CD4-positive, alpha-beta T cell (primary cell): Measurements from ENCODE around the gene FAM174C. TPM values are rescaled to one million over a fixed set of nuclear protein-coding genes. Genes with fewer than 3 reads are reported as not detected.
A peak's percentile ranks its signal among the peaks of the same experiment; 100 is the strongest.

Source experiments
- ATAC-seq: fragments of 200-7000 bp; cut with Tn5 transposase; one replicate; pipeline ENCODE4 v1.10.0; 2022; ENCODE audit warnings: mild to moderate bottlenecking; ENCODE audit not compliant: poor library complexity
- CTCF ChIA-PET: fragments of 350-600 bp; sonication (Branson Sonifier 250); formaldehyde crosslinking; loops from one replicate; lab custom pipeline; 2021; ENCODE audit warnings: antibody characterized with exemption, inconsistent platforms; lab: Charles Lee
- POLR2A ChIA-PET: fragments of 350-600 bp; sonication (Branson Sonifier 250); formaldehyde crosslinking; loops from one replicate; lab custom pipeline; 2021; ENCODE audit warnings: antibody characterized with exemption, inconsistent platforms; lab: Charles Lee
- DNase-seq, 14 experiments: peaks; one replicate each; pipeline ENCODE4 v3.0.0-alpha.2; 2013 to 2020; ENCODE audit warnings: mixed read lengths in 2 of 14
- H3K27ac ChIP-seq, 2 donors: one replicate each; pipeline versions ENCODE4 v1.5.1 to v1.7.0; 2013; ENCODE audit warnings: low read length in 2 of 2, low read depth in 1 of 2, mild to moderate bottlenecking in 1 of 2
- H3K27me3 ChIP-seq, 2 experiments: 1 replicate in 1 of 2; 2 replicates in 1 of 2; pipeline versions ENCODE4 v1.6.1 to v1.7.0; 2013; ENCODE audit warnings: low read length in 2 of 2, control low read depth in 1 of 2, mild to moderate bottlenecking in 1 of 2, moderate library complexity in 1 of 2; ENCODE audit not compliant: insufficient read depth in 2 of 2, control insufficient read depth in 1 of 2
- H3K36me3 ChIP-seq: one replicate; pipeline ENCODE4 v1.6.1; 2013; ENCODE audit warnings: low read length, control low read depth; ENCODE audit not compliant: insufficient read depth
- H3K4me1 ChIP-seq: one replicate; pipeline ENCODE4 v1.6.1; 2013; ENCODE audit warnings: low read length, control low read depth; ENCODE audit not compliant: insufficient read depth
- H3K4me3 ChIP-seq: one replicate; pipeline ENCODE4 v1.5.1; 2013; ENCODE audit warnings: mild to moderate bottlenecking, low read length, moderate library complexity
- H3K9me3 ChIP-seq, 2 experiments: 1 replicate in 1 of 2; 2 replicates in 1 of 2; pipeline versions ENCODE4 v1.6.1 to v1.7.0; 2013; ENCODE audit warnings: low read length in 2 of 2, mild to moderate bottlenecking in 2 of 2, control low read depth in 1 of 2, moderate library complexity in 1 of 2; ENCODE audit not compliant: control insufficient read depth in 1 of 2, insufficient read depth in 1 of 2
- H3K27ac Mint-ChIP-seq: one replicate; pipeline ENCODE4 v1.8.0; 2020; ENCODE audit warnings: mixed read lengths
- H3K27me3 Mint-ChIP-seq: one replicate; pipeline ENCODE4 v1.8.0; 2021; ENCODE audit warnings: mixed read lengths
- H3K36me3 Mint-ChIP-seq: one replicate; pipeline ENCODE4 v1.8.0; 2021; ENCODE audit warnings: low read depth, mixed read lengths
- H3K4me1 Mint-ChIP-seq: one replicate; pipeline ENCODE4 v1.8.0; 2021; ENCODE audit warnings: low read depth, mixed read lengths
- H3K4me3 Mint-ChIP-seq: one replicate; pipeline ENCODE4 v1.8.0; 2020; ENCODE audit warnings: mild to moderate bottlenecking, mixed read lengths
- H3K9me3 Mint-ChIP-seq: one replicate; pipeline ENCODE4 v1.8.0; 2020; ENCODE audit warnings: mixed read lengths
- intact Hi-C, 2 experiments: fragments of 100-400 bp; cut with DNase I in 1 of 2; cut with micrococcal nuclease in 1 of 2; formaldehyde crosslinking; loops; one replicate each; pipeline versions ENCODE4 v1.15.1 to v1.9.0; 2023 to 2025; cut with DNase I, micrococcal nuclease
- total RNA-seq, 174 experiments: library from RNA in 2 of 174; stranded (reverse) in 2 of 174; gene quantifications; one replicate each; pipeline ENCODE4 v1.2.3 and lab custom pipeline; 2021 to 2026
- TF ChIP-seq, protein P1 (sequence below): fragments of 200-600 bp; IDR thresholded peaks from one replicate; pipeline ENCODE4 v1.8.0; 2022; ENCODE audit warnings: antibody characterized with exemption, mild to moderate bottlenecking

Gene FAM174C
- total RNA-seq, 2 experiments from 2014 or later: 32.0 to 38.3 TPM

DNA sequence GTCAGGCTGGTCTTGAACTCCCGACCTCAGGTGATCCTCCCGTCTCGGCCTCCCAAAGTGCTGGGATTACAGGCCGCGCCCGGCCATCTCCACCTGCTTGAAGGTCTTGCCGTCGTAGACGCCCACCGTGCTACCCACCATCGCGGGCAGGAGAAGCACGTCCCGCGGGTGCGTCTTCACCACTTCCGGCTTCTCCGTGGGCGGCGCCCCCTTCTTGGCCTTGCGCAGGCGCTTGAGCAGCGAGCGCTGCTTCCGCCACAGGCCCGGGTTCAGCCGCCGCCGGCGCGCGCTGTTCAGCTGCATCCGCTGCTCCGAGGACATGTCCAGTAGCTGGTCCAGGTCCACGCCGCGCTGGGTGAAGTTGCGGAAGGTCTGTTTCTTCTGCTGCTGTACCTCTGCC is 32.0 kb downstream of the FAM174C start:
- H3K27ac Mint-ChIP-seq: no peak overlapping the region
- H3K27me3 ChIP-seq: no peaks in the 10 kb centered on the region
- H3K36me3 Mint-ChIP-seq: no peaks in the 10 kb centered on the region
- TF ChIP-seq, protein P1, sequence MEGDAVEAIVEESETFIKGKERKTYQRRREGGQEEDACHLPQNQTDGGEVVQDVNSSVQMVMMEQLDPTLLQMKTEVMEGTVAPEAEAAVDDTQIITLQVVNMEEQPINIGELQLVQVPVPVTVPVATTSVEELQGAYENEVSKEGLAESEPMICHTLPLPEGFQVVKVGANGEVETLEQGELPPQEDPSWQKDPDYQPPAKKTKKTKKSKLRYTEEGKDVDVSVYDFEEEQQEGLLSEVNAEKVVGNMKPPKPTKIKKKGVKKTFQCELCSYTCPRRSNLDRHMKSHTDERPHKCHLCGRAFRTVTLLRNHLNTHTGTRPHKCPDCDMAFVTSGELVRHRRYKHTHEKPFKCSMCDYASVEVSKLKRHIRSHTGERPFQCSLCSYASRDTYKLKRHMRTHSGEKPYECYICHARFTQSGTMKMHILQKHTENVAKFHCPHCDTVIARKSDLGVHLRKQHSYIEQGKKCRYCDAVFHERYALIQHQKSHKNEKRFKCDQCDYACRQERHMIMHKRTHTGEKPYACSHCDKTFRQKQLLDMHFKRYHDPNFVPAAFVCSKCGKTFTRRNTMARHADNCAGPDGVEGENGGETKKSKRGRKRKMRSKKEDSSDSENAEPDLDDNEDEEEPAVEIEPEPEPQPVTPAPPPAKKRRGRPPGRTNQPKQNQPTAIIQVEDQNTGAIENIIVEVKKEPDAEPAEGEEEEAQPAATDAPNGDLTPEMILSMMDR: no peak
- no peaks in the 10 kb centered on the region for H3K4me1 ChIP-seq
- H3K27me3 Mint-ChIP-seq: no peaks in the 10 kb centered on the region
- ATAC-seq (no peak), DNase-seq (peak in 1 of 14 experiments; percentile 25)
- no peaks in the 10 kb centered on the region for H3K9me3 ChIP-seq
- intact Hi-C loops: no loop called here
- no peaks in the 10 kb centered on the region for H3K4me1 Mint-ChIP-seq
- ChIA-PET CTCF (no interaction called here), POLR2A (no interaction called here)
- H3K36me3 ChIP-seq: no peaks in the 10 kb centered on the region
- no peak overlapping the region for H3K4me3 ChIP-seq
- H3K27ac ChIP-seq: no peak overlapping the region
- H3K9me3 Mint-ChIP-seq: no peaks in the 10 kb centered on the region
- H3K4me3 Mint-ChIP-seq: no peak overlapping the region

DNA sequence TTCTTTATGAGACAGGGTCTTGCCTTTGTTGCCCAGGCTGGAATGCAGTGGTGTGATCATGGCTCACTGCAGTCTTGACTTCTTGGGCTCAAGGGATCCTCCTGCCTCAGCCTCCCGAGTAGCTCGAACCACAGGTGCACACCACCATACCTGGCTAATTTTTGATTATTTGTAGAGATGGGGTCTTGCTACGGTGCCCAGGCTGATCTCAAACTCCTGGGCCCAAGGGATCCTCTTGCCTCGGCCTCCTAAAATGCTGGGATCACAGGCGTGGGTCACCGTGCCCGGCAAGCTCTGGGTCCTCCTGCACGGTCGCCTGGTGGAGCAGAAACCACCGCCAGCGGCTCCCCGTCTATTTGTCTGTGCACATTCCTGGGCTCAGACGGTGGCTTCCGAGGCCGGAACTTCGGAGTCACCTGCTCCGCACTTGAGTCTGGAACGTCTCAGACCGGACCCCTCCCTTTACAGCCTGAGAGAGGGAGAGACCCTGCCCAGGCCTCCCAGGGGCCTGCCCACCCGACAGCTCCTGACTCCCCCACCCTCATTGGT is 32.5 kb downstream of the FAM174C start:
- Mint-ChIP-seq H3K36me3 (no peaks in the 10 kb centered on the region), H3K4me3 (no peak overlapping the region), H3K27me3 (no peaks in the 10 kb centered on the region), H3K9me3 (no peaks in the 10 kb centered on the region), H3K4me1 (no peaks in the 10 kb centered on the region), H3K27ac (no peak overlapping the region)
- ATAC-seq (no peak), DNase-seq (no peak)
- POLR2A ChIA-PET: no interaction called here
- TF ChIP-seq, protein P1: no peak
- Histone ChIP-seq H3K36me3 (no peaks in the 10 kb centered on the region), H3K4me3 (no peak overlapping the region), H3K4me1 (no peaks in the 10 kb centered on the region), H3K9me3 (no peaks in the 10 kb centered on the region), H3K27me3 (no peaks in the 10 kb centered on the region), H3K27ac (no peak overlapping the region)
- intact Hi-C loops: no loop called here
- CTCF ChIA-PET: no interaction called here

DNA sequence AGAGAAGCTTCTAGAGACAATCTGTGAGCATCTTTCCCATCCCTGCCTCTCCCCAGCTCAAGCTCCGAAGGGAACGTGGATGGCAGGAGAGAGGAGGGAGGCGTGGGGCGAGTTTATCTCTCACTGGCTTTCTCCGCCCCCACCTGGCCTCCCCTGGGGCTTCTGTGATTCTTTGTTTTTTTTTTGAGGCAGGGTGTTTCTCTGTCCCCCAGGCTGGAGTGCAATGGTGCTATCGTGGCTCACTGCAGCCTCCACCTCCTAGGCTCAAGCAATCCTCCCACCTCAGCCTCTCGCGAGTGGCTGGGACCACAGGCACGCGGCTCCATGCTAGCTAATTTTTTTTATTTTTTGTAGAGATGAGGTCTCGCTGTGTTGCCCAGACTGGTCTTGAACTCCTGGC is 33.4 kb downstream of the FAM174C start:
- TF ChIP-seq, protein P1: no peak
- Histone ChIP-seq H3K36me3 (no peaks in the 10 kb centered on the region), H3K4me3 (no peak overlapping the region), H3K27ac (no peak overlapping the region), H3K9me3 (peaks cover 0 to under 1% of the 10 kb centered on the region in 2 experiments), H3K4me1 (no peaks in the 10 kb centered on the region), H3K27me3 (peaks cover 0 to 3% of the 10 kb centered on the region in 2 experiments)
- Mint-ChIP-seq H3K27me3 (no peaks in the 10 kb centered on the region), H3K27ac (no peak overlapping the region), H3K36me3 (no peaks in the 10 kb centered on the region), H3K9me3 (no peaks in the 10 kb centered on the region), H3K4me3 (no peak overlapping the region), H3K4me1 (no peaks in the 10 kb centered on the region)
- POLR2A ChIA-PET: no interaction called here
- CTCF ChIA-PET: no interaction called here
- ATAC-seq (no peak), DNase-seq (no peak)
- intact Hi-C loops: no loop called here
